Measurements from ENCODE around the gene SSX2IP. TPM values are rescaled to one million over a fixed set of nuclear protein-coding genes. Genes with fewer than 3 reads are reported as not detected.

The SSX2IP gene
- total RNA-seq, 2 experiments from 2014 or later: 5.5 to 6.0 TPM

DNA sequence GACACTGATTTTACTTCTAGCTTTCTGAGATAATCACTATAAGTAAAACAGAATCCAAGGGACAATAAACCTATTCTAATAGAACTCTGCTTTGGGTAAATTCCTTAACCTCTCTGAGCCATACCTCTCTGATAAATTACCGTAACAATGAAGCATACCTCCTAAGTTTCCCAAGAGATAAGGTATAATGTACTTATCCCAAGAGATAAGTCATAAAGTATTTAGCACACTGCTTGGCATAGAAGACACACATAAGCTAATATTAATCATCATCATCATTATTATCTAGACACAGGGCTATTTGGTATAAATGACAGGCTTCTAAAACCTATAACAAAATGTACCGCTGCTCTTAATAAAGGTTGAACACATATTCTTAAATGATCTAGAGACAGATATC, 16.2 kb downstream of the SSX2IP start:
- ATAC-seq (ENCODE audit: poor library complexity) (no peak), DNase-seq (no peak)
- Mint-ChIP-seq H3K27ac (no peak overlapping the region), H3K27me3 (no peaks in the 10 kb centered on the region), H3K4me1 (ENCODE audit: low read depth) (peaks cover 20% of the 10 kb centered on the region), H3K4me3 (no peak overlapping the region), H3K9me3 (peaks cover 2% of the 10 kb centered on the region), H3K36me3 (ENCODE audit: low read depth) (peaks cover 6% of the 10 kb centered on the region)
- no peaks in the 10 kb centered on the region for H3K9me3 ChIP-seq (ENCODE audit: control insufficient read depth in 1 of 2, insufficient read depth in 1 of 2, low read length in 2 of 2)
- TF ChIP-seq, protein P1, sequence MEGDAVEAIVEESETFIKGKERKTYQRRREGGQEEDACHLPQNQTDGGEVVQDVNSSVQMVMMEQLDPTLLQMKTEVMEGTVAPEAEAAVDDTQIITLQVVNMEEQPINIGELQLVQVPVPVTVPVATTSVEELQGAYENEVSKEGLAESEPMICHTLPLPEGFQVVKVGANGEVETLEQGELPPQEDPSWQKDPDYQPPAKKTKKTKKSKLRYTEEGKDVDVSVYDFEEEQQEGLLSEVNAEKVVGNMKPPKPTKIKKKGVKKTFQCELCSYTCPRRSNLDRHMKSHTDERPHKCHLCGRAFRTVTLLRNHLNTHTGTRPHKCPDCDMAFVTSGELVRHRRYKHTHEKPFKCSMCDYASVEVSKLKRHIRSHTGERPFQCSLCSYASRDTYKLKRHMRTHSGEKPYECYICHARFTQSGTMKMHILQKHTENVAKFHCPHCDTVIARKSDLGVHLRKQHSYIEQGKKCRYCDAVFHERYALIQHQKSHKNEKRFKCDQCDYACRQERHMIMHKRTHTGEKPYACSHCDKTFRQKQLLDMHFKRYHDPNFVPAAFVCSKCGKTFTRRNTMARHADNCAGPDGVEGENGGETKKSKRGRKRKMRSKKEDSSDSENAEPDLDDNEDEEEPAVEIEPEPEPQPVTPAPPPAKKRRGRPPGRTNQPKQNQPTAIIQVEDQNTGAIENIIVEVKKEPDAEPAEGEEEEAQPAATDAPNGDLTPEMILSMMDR (IDR thresholded peaks at IDR 0.05): no peak
- no peak overlapping the region for H3K27ac ChIP-seq (ENCODE audit: low read depth in 1 of 2, low read length in 2 of 2)
- no peaks in the 10 kb centered on the region for H3K36me3 ChIP-seq (ENCODE audit: insufficient read depth, low read length)
- intact Hi-C loops (cut with DNase I, micrococcal nuclease): loop anchor here in 1 of 2 experiments (5.0 kb wide), 1 partner anchor 48 kb away; no protein-coding TSS in a partner anchor
- H3K4me3 ChIP-seq (ENCODE audit: low read length): no peak overlapping the region
- ChIA-PET CTCF (interaction anchor here (0.9 to 1.2 kb wide), 2 partner anchors 9 to 15 kb away, joined by 3 read pairs; no protein-coding TSS in a partner anchor), POLR2A (interaction anchor here (0.6 kb wide), 1 partner anchor 1625 kb away, joined by 3 read pairs; no protein-coding TSS in a partner anchor)
- H3K4me1 ChIP-seq (ENCODE audit: insufficient read depth, low read length): no peaks in the 10 kb centered on the region
- H3K27me3 ChIP-seq (ENCODE audit: control insufficient read depth in 1 of 2, insufficient read depth in 2 of 2, low read length in 2 of 2): no peaks in the 10 kb centered on the region

DNA sequence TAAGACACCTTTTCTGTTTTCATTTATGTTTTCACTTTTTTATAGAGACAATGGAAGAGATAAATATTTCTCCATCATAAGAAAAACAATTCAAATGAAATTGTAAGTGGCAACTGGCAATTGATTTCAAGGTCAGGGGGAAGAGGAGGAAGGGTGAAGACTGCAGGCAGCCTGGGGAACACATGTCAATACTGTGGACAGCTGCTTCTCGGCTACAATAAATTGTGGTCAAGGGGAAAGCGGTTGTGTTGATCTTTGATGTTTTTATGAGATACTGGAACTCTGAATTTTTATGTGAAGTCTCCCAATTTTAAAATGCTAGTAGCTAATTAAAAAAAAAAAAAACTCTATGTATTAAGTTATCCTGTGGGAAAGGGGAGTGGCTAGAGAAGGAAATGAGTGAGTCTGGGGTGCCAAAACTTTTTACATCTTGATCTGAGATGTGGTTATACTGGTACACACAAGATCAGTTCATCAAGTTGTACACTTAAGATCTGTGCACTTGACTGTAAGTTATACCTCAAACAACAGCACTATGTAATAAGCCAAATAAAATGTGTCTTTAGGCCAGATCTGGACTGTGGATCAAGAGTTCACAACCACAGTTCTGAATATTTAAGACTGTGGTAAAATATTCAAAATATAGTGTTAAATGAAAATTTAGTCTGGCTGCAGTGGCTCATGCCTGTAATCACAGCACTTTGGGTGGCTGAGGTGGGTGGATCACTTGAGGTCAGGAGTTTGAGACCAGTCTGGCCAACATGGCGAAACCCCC, 18.0 kb downstream of the SSX2IP start:
- POLR2A ChIA-PET: no interaction called here

DNA sequence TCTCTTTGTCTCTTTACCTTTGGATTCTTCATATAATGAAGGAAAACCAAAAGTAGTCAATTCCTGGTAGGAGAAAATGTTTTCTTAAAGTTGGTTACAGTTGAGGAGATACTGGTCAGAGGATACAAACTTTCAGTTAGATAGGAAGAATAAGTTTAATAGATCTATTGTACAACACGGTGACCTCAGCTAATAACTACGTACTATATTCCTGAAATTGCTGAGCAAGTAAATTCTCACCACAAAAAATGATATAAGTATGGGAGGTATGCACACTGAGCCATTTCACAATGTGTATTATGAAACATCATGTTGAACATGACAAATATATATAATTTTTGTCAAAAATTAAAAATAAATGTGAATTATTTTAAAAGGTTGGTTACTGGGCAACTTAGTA, 20.4 kb downstream of the SSX2IP start:
- ChIA-PET CTCF (interaction anchor here (1.4 to 2.4 kb wide), 2 partner anchors 55 to 228 kb away, joined by 4 to 14 read pairs; no protein-coding TSS in a partner anchor), POLR2A (no interaction called here)
- H3K9me3 Mint-ChIP-seq: no peaks in the 10 kb centered on the region
- intact Hi-C loops (cut with DNase I, micrococcal nuclease): loop anchor here (5.0 to 10.0 kb wide), 3 partner anchors 52 to 82 kb away; no protein-coding TSS in a partner anchor
- H3K36me3 Mint-ChIP-seq (ENCODE audit: low read depth): peaks cover 10% of the 10 kb centered on the region
- no peak overlapping the region for H3K4me3 ChIP-seq (ENCODE audit: low read length)
- no peak overlapping the region for H3K27ac ChIP-seq (ENCODE audit: low read depth in 1 of 2, low read length in 2 of 2)
- ATAC-seq (ENCODE audit: poor library complexity): no peak
- H3K36me3 ChIP-seq (ENCODE audit: insufficient read depth, low read length): no peaks in the 10 kb centered on the region
- H3K4me1 ChIP-seq (ENCODE audit: insufficient read depth, low read length): no peaks in the 10 kb centered on the region
- DNase-seq: no peak
- no peaks in the 10 kb centered on the region for H3K9me3 ChIP-seq (ENCODE audit: control insufficient read depth in 1 of 2, insufficient read depth in 1 of 2, low read length in 2 of 2)
- H3K27ac Mint-ChIP-seq: no peak overlapping the region
- TF ChIP-seq, protein P1 (IDR thresholded peaks at IDR 0.05): no peak
- no peak overlapping the region for H3K4me3 Mint-ChIP-seq
- no peaks in the 10 kb centered on the region for H3K27me3 ChIP-seq (ENCODE audit: control insufficient read depth in 1 of 2, insufficient read depth in 2 of 2, low read length in 2 of 2)
- no peaks in the 10 kb centered on the region for H3K27me3 Mint-ChIP-seq
- peaks cover 19% of the 10 kb centered on the region for H3K4me1 Mint-ChIP-seq (ENCODE audit: low read depth)

More for the DNA sequence above, 18.0 kb downstream of the SSX2IP start:
- DNase-seq (no peak), ATAC-seq (ENCODE audit: poor library complexity) (no peak)
- TF ChIP-seq, protein P1 (IDR thresholded peaks at IDR 0.05): no peak
- Histone ChIP-seq H3K4me1 (ENCODE audit: insufficient read depth, low read length) (no peaks in the 10 kb centered on the region), H3K4me3 (ENCODE audit: low read length) (no peak overlapping the region), H3K9me3 (ENCODE audit: control insufficient read depth in 1 of 2, insufficient read depth in 1 of 2, low read length in 2 of 2) (no peaks in the 10 kb centered on the region), H3K27me3 (ENCODE audit: control insufficient read depth in 1 of 2, insufficient read depth in 2 of 2, low read length in 2 of 2) (no peaks in the 10 kb centered on the region), H3K36me3 (ENCODE audit: insufficient read depth, low read length) (no peaks in the 10 kb centered on the region), H3K27ac (ENCODE audit: low read depth in 1 of 2, low read length in 2 of 2) (no peak overlapping the region)
- peaks cover 20% of the 10 kb centered on the region for H3K4me1 Mint-ChIP-seq (ENCODE audit: low read depth)
- no peaks in the 10 kb centered on the region for H3K9me3 Mint-ChIP-seq
- CTCF ChIA-PET: no interaction called here
- intact Hi-C loops (cut with DNase I, micrococcal nuclease): loop anchor here in 1 of 2 experiments (5.0 kb wide), 1 partner anchor 50 kb away; no protein-coding TSS in a partner anchor
- H3K27me3 Mint-ChIP-seq: no peaks in the 10 kb centered on the region
- H3K27ac Mint-ChIP-seq: no peak overlapping the region
- H3K4me3 Mint-ChIP-seq: no peak overlapping the region
- peaks cover 9% of the 10 kb centered on the region for H3K36me3 Mint-ChIP-seq (ENCODE audit: low read depth)
